ENCODE results near the gene ERICH6B.

Gene ERICH6B

GRCh38 chr13:45540864-45541263 lies 74.7 kb downstream of the ERICH6B start:
- Mint-ChIP-seq H3K4me3 (no peak overlapping the region), H3K9me3 (no peaks in the 10 kb centered on the region), H3K27ac (no peak overlapping the region), H3K4me1 (ENCODE audit: low read depth) (no peaks in the 10 kb centered on the region), H3K36me3 (ENCODE audit: low read depth) (peaks cover 3% of the 10 kb centered on the region), H3K27me3 (no peaks in the 10 kb centered on the region)

- Mint-ChIP-seq H3K27ac (no peak overlapping the region), H3K4me3 (no peak overlapping the region)
Measured at GRCh38 chr13:45540195-45540594, 75.3 kb downstream of the ERICH6B start.

GRCh38 chr13:45538382-45538781 lies 77.2 kb downstream of the ERICH6B start:
- H3K27ac Mint-ChIP-seq = peak overlapping the region; percentile 65
- no peaks in the 10 kb centered on the region for H3K9me3 Mint-ChIP-seq
- H3K4me1 Mint-ChIP-seq (ENCODE audit: low read depth) = no peaks in the 10 kb centered on the region
- H3K36me3 Mint-ChIP-seq (ENCODE audit: low read depth) = peaks cover 21% of the 10 kb centered on the region
- H3K27me3 Mint-ChIP-seq = no peaks in the 10 kb centered on the region
- H3K4me3 Mint-ChIP-seq = no peak overlapping the region

More at GRCh38 chr13:45540195-45540594, 75.3 kb downstream of the ERICH6B start:
- Mint-ChIP-seq H3K27me3 (no peaks in the 10 kb centered on the region), H3K36me3 (ENCODE audit: low read depth) (peaks cover 7% of the 10 kb centered on the region), H3K4me1 (ENCODE audit: low read depth) (no peaks in the 10 kb centered on the region), H3K9me3 (no peaks in the 10 kb centered on the region)

GRCh38 chr13:45537516-45537915 lies 78.0 kb downstream of the ERICH6B start:
- Mint-ChIP-seq H3K4me1 (ENCODE audit: low read depth) (no peaks in the 10 kb centered on the region), H3K27me3 (no peaks in the 10 kb centered on the region), H3K36me3 (ENCODE audit: low read depth) (peaks cover 28% of the 10 kb centered on the region), H3K9me3 (no peaks in the 10 kb centered on the region), H3K27ac (peak overlapping the region; percentile 65), H3K4me3 (no peak overlapping the region)

- Mint-ChIP-seq H3K9me3 (no peaks in the 10 kb centered on the region), H3K4me3 (no peak overlapping the region), H3K36me3 (ENCODE audit: low read depth) (peaks cover 36% of the 10 kb centered on the region), H3K4me1 (ENCODE audit: low read depth) (no peaks in the 10 kb centered on the region), H3K27ac (no peak overlapping the region), H3K27me3 (no peaks in the 10 kb centered on the region)
Measured at GRCh38 chr13:45536224-45536623, 79.3 kb downstream of the ERICH6B start.

GRCh38 chr13:45534604-45535003 lies 80.9 kb downstream of the ERICH6B start:
- Mint-ChIP-seq H3K4me1 (ENCODE audit: low read depth) (peaks cover 5% of the 10 kb centered on the region), H3K4me3 (no peak overlapping the region), H3K27me3 (no peaks in the 10 kb centered on the region), H3K36me3 (ENCODE audit: low read depth) (peaks cover 42% of the 10 kb centered on the region), H3K27ac (no peak overlapping the region), H3K9me3 (no peaks in the 10 kb centered on the region)

GRCh38 chr13:45529758-45530157 lies 85.8 kb downstream of the ERICH6B start:
- Mint-ChIP-seq H3K36me3 (ENCODE audit: low read depth) (peaks cover 65% of the 10 kb centered on the region), H3K4me1 (ENCODE audit: low read depth) (peaks cover 6% of the 10 kb centered on the region), H3K27me3 (no peaks in the 10 kb centered on the region), H3K9me3 (no peaks in the 10 kb centered on the region), H3K4me3 (no peak overlapping the region), H3K27ac (peak overlapping the region; percentile 12)

GRCh38 chr13:45527699-45528462 lies 87.7 kb downstream of the ERICH6B start:
- no peak overlapping the region for H3K4me3 Mint-ChIP-seq
- H3K36me3 Mint-ChIP-seq (ENCODE audit: low read depth) = peaks cover 64% of the 10 kb centered on the region
- H3K9me3 Mint-ChIP-seq = no peaks in the 10 kb centered on the region
- peaks cover 6% of the 10 kb centered on the region for H3K4me1 Mint-ChIP-seq (ENCODE audit: low read depth)
- no peak overlapping the region for H3K27ac Mint-ChIP-seq
- H3K27me3 Mint-ChIP-seq = no peaks in the 10 kb centered on the region

GRCh38 chr13:45522571-45522970 lies 93.0 kb downstream of the ERICH6B start:
- no peaks in the 10 kb centered on the region for H3K27me3 Mint-ChIP-seq
- H3K9me3 Mint-ChIP-seq = no peaks in the 10 kb centered on the region
- no peak overlapping the region for H3K4me3 Mint-ChIP-seq
- H3K4me1 Mint-ChIP-seq (ENCODE audit: low read depth) = peaks cover 25% of the 10 kb centered on the region
- no peak overlapping the region for H3K27ac Mint-ChIP-seq
- peaks cover 73% of the 10 kb centered on the region for H3K36me3 Mint-ChIP-seq (ENCODE audit: low read depth)

- H3K4me3 Mint-ChIP-seq = no peak overlapping the region
- H3K27me3 Mint-ChIP-seq = no peaks in the 10 kb centered on the region
- H3K36me3 Mint-ChIP-seq (ENCODE audit: low read depth) = peaks cover 71% of the 10 kb centered on the region
- H3K9me3 Mint-ChIP-seq = no peaks in the 10 kb centered on the region
- H3K4me1 Mint-ChIP-seq (ENCODE audit: low read depth) = peaks cover 37% of the 10 kb centered on the region
- peak overlapping the region; percentile 38 for H3K27ac Mint-ChIP-seq
Measured at GRCh38 chr13:45521297-45521696, 94.2 kb downstream of the ERICH6B start.

GRCh38 chr13:45519493-45519892 lies 96.0 kb downstream of the ERICH6B start:
- Mint-ChIP-seq H3K9me3 (no peaks in the 10 kb centered on the region), H3K4me1 (ENCODE audit: low read depth) (peaks cover 42% of the 10 kb centered on the region), H3K4me3 (peak overlapping the region; percentile 36), H3K36me3 (ENCODE audit: low read depth) (peaks cover 70% of the 10 kb centered on the region), H3K27me3 (no peaks in the 10 kb centered on the region), H3K27ac (peak overlapping the region; percentile 75)

GRCh38 chr13:45518525-45519245 lies 96.9 kb downstream of the ERICH6B start:
- H3K36me3 Mint-ChIP-seq (ENCODE audit: low read depth) = peaks cover 62% of the 10 kb centered on the region
- H3K27me3 Mint-ChIP-seq = no peaks in the 10 kb centered on the region
- peak overlapping the region; percentile 0 for H3K4me3 Mint-ChIP-seq
- H3K4me1 Mint-ChIP-seq (ENCODE audit: low read depth) = peaks cover 42% of the 10 kb centered on the region
- no peaks in the 10 kb centered on the region for H3K9me3 Mint-ChIP-seq
- H3K27ac Mint-ChIP-seq = peak overlapping the region; percentile 75

- peaks cover 60% of the 10 kb centered on the region for H3K36me3 Mint-ChIP-seq (ENCODE audit: low read depth)
- no peak overlapping the region for H3K27ac Mint-ChIP-seq
- no peaks in the 10 kb centered on the region for H3K9me3 Mint-ChIP-seq
- peaks cover 47% of the 10 kb centered on the region for H3K4me1 Mint-ChIP-seq (ENCODE audit: low read depth)
- no peak overlapping the region for H3K4me3 Mint-ChIP-seq
- no peaks in the 10 kb centered on the region for H3K27me3 Mint-ChIP-seq
Measured at GRCh38 chr13:45516757-45517156, 98.8 kb downstream of the ERICH6B start.

- H3K27ac Mint-ChIP-seq = peak overlapping the region; percentile 5
- H3K4me1 Mint-ChIP-seq (ENCODE audit: low read depth) = peaks cover 22% of the 10 kb centered on the region
- H3K9me3 Mint-ChIP-seq = no peaks in the 10 kb centered on the region
- no peaks in the 10 kb centered on the region for H3K27me3 Mint-ChIP-seq
- H3K36me3 Mint-ChIP-seq (ENCODE audit: low read depth) = peaks cover 41% of the 10 kb centered on the region
- H3K4me3 Mint-ChIP-seq = no peak overlapping the region
Measured at GRCh38 chr13:45512098-45512496, 103.4 kb downstream of the ERICH6B start.

GRCh38 chr13:45511310-45512097 lies 104.0 kb downstream of the ERICH6B start:
- H3K27ac Mint-ChIP-seq = peak overlapping the region; percentile 5
- H3K4me1 Mint-ChIP-seq (ENCODE audit: low read depth) = peaks cover 16% of the 10 kb centered on the region
- H3K9me3 Mint-ChIP-seq = no peaks in the 10 kb centered on the region
- H3K4me3 Mint-ChIP-seq = no peak overlapping the region
- H3K27me3 Mint-ChIP-seq = no peaks in the 10 kb centered on the region
- peaks cover 41% of the 10 kb centered on the region for H3K36me3 Mint-ChIP-seq (ENCODE audit: low read depth)
